Lung (tissue), 12 donors: ENCODE data around the gene DLG2. TPM values are rescaled to one million over a fixed set of nuclear protein-coding genes. Genes with fewer than 3 reads are reported as not detected.

Experiments
- ATAC-seq: fragments of 200-7000 bp; cut with Tn5 transposase; one replicate; pipeline ENCODE4 v1.9.1; 2020; ENCODE audit warnings: moderate number of reproducible peaks; ENCODE audit not compliant: insufficient read depth, low FRiP score
- DNase-seq, 3 donors: peaks; one replicate each; pipeline ENCODE4 v3.0.0-alpha.2; 2013 to 2017
- H3K27ac ChIP-seq, 2 donors: one replicate each; pipeline ENCODE4 v1.5.1; 2013; ENCODE audit warnings: mild to moderate bottlenecking in 2 of 2, moderate library complexity in 2 of 2, control low read depth in 1 of 2, inconsistent platforms in 1 of 2, low read depth in 1 of 2, low read length in 1 of 2
- H3K27me3 ChIP-seq, 3 donors: one replicate each; pipeline ENCODE4 v1.5.1; 2013; ENCODE audit warnings: low read length in 2 of 3; ENCODE audit not compliant: control insufficient read depth in 3 of 3, insufficient read depth in 3 of 3
- H3K36me3 ChIP-seq, 4 donors: one replicate each; pipeline ENCODE4 v1.5.1; 2013; ENCODE audit warnings: low read length in 4 of 4, mild to moderate bottlenecking in 1 of 4, moderate library complexity in 1 of 4; ENCODE audit not compliant: control insufficient read depth in 4 of 4, insufficient read depth in 4 of 4
- H3K4me1 ChIP-seq, 5 donors: one replicate each; pipeline ENCODE4 v1.5.1; 2013; ENCODE audit warnings: low read length in 5 of 5, mild to moderate bottlenecking in 2 of 5, moderate library complexity in 1 of 5; ENCODE audit not compliant: control insufficient read depth in 5 of 5, insufficient read depth in 5 of 5
- H3K4me3 ChIP-seq: one replicate; pipeline ENCODE4 v1.5.1; 2013; ENCODE audit warnings: mild to moderate bottlenecking, control low read depth, moderate library complexity
- H3K9ac ChIP-seq, 2 donors: one replicate each; pipeline ENCODE4 v1.5.1; 2013; ENCODE audit warnings: low read length in 2 of 2, control low read depth in 1 of 2; ENCODE audit not compliant: insufficient read depth in 1 of 2
- H3K9me3 ChIP-seq, 4 donors: one replicate each; pipeline ENCODE4 v1.5.1; 2013; ENCODE audit warnings: low read length in 3 of 4, mild to moderate bottlenecking in 1 of 4, moderate library complexity in 1 of 4; ENCODE audit not compliant: control insufficient read depth in 4 of 4, insufficient read depth in 3 of 4
- WGBS, 2 donors: extraction: QIAGEN DNeasy Blood & Tissue Kit; methylation state at CpG; one replicate each; pipeline ENCODE4 v1.1.7; 2013; 5-methylcytosine and 5-hydroxymethylcytosine counted together
- polyA plus RNA-seq, 2 donors: library from polyadenylated mRNA; stranded (reverse); fragments of 200-250 nt; gene quantifications; one replicate each; pipeline ENCODE4 v1.2.1, GENCODE V29; 2013
- total RNA-seq, 2 donors: library from RNA; depleted of rRNA in 1 of 2; stranded (reverse); fragments of >200 nt in 1 of 2; gene quantifications; one replicate each; pipeline ENCODE4 v1.2.1, GENCODE V29; 2014 to 2021
- TF ChIP-seq, protein P1 (sequence below): IDR thresholded peaks from 2 replicates; pipeline ENCODE4 v1.5.1; 2012; ENCODE audit warnings: mild to moderate bottlenecking; ENCODE audit errors: control extremely low read depth, extremely low read depth
- donor health status: control.
- donor health status: control.
- donor health status: Bipolar disorder and iron deficiency.
- donor health status: healthy.
- donor health status: DM: yes; HTN: yes; CAD: no.

DLG2 gene
- total and polyA plus RNA-seq, 4 donors = 0.32 to 24.1 (median 5.4) TPM

DNA sequence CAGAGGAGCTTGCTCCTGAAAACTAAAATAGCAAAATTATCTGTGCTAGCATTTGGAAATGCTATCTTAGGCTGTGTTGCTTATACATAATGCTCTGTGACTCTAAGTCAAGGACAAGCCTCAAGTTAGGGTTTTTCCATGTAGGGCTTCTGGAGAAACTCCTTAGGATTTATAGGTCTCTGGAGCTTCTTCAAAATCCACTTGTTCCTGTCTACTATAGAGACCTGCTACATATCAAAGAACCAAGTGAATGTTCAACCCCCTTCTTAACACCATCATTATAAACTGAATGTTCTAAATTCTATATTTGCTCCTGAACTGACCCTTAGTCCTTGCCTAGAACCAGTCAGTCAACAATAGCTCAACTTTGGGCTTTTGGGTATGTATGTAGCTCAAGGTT, 1817.9 kb downstream of the DLG2 start:
- ATAC-seq (no peak), DNase-seq (no peak)
- Histone ChIP-seq H3K4me1 (no peaks in the 10 kb centered on the region), H3K36me3 (no peaks in the 10 kb centered on the region), H3K4me3 (no peak overlapping the region), H3K9me3 (no peaks in the 10 kb centered on the region), H3K27ac (no peak overlapping the region), H3K27me3 (no peaks in the 10 kb centered on the region), H3K9ac (no peak overlapping the region)
- TF ChIP-seq, protein P1, sequence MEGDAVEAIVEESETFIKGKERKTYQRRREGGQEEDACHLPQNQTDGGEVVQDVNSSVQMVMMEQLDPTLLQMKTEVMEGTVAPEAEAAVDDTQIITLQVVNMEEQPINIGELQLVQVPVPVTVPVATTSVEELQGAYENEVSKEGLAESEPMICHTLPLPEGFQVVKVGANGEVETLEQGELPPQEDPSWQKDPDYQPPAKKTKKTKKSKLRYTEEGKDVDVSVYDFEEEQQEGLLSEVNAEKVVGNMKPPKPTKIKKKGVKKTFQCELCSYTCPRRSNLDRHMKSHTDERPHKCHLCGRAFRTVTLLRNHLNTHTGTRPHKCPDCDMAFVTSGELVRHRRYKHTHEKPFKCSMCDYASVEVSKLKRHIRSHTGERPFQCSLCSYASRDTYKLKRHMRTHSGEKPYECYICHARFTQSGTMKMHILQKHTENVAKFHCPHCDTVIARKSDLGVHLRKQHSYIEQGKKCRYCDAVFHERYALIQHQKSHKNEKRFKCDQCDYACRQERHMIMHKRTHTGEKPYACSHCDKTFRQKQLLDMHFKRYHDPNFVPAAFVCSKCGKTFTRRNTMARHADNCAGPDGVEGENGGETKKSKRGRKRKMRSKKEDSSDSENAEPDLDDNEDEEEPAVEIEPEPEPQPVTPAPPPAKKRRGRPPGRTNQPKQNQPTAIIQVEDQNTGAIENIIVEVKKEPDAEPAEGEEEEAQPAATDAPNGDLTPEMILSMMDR = no peak

DNA sequence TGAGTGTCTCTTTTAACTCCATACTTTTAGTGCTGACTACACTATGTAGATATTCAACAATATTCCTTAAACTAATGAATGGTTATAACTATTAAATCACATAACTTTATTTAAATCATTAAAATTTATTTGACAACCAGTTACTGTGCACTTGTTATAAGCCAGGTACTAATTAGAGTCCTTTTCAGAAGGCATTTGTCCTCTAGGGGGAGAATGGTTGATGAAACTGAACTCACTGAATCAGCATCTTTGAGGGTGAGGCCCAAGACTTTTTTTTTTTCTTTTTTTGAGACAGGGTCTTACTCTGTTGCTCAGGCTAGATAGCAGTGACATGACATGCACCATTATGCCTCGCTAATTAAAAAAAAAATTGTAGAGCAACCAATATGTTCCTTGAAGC, 1825.3 kb downstream of the DLG2 start:
- no peak for ATAC-seq
- 84 to 97% methylated on average over 1 of the region's 1 CpG for WGBS, 2 donors
- TF ChIP-seq, protein P1 = no peak

DNA sequence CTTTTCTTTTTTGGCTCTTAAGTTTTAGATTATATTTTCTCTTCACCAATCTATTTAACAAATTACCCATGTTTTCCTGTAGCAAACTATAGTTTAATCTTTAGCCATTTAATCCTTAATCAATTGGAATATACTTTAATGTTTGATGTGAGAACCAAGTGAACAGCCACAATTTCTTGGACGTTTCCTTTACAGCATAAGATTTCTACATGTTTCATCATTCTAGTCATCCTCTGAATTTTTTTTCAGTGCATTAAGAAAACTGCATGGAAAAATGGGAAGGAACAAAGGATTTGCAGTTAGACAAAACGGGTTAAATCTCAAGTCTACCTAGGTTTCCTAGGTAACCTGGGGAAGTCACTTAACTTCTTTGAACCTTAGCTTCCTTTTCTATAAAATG, 1833.8 kb downstream of the DLG2 start:
- no peak overlapping the region for H3K9ac ChIP-seq
- ATAC-seq (no peak), DNase-seq (no peak)
- H3K36me3 ChIP-seq = no peaks in the 10 kb centered on the region
- no peak overlapping the region for H3K4me3 ChIP-seq
- no peak overlapping the region for H3K27ac ChIP-seq
- 62 to 66% methylated on average over 2 of the region's 2 CpGs for WGBS, 2 donors
- no peaks in the 10 kb centered on the region for H3K27me3 ChIP-seq
- TF ChIP-seq, protein P1 = no peak
- no peaks in the 10 kb centered on the region for H3K9me3 ChIP-seq
- H3K4me1 ChIP-seq = no peaks in the 10 kb centered on the region

More for the DNA sequence above, 1825.3 kb downstream of the DLG2 start:
- Histone ChIP-seq H3K27me3 (no peaks in the 10 kb centered on the region), H3K27ac (no peak overlapping the region), H3K4me1 (no peaks in the 10 kb centered on the region), H3K36me3 (no peaks in the 10 kb centered on the region), H3K9me3 (no peaks in the 10 kb centered on the region), H3K9ac (no peak overlapping the region), H3K4me3 (no peak overlapping the region)
- no peak for DNase-seq

DNA sequence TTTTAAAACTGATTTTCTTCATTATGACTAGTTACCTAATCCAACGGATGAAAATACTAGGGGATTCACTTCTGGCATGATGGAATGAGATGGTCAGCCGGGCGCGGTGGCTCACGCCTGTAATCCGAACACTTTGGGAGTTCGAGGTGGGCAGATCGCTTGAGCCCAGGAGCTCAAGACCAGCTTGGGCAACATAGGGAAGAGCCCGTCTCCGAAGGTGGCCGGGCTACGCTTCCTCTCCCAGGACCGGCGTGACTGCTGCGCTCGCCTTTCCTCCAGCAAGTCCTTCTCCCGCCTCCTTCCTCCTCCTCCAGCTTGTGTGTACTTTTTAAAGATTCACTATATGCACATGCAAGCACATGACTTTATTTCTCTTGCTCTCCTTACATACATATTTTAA, 1835.6 kb downstream of the DLG2 start:
- H3K9me3 ChIP-seq = no peaks in the 10 kb centered on the region
- no peaks in the 10 kb centered on the region for H3K27me3 ChIP-seq
- ATAC-seq (no peak), DNase-seq (no peak)
- no peak overlapping the region for H3K9ac ChIP-seq
- TF ChIP-seq, protein P1 = no peak
- H3K36me3 ChIP-seq = no peaks in the 10 kb centered on the region
- no peak overlapping the region for H3K4me3 ChIP-seq
- H3K27ac ChIP-seq = no peak overlapping the region
- H3K4me1 ChIP-seq = no peaks in the 10 kb centered on the region
- WGBS, 2 donors = 92 to 93% methylated on average over 17 of the region's 17 CpGs
